ENCODE measurements around the gene GRN.

GRCh38 chr17:44361292-44362260 lies 16.5 kb downstream of the GRN start:
- TF ChIP-seq POLR2AphosphoS5 (IDR thresholded peaks at IDR 0.05; ENCODE audit: low read depth), result no peak
- TF ChIP-seq, protein P1, sequence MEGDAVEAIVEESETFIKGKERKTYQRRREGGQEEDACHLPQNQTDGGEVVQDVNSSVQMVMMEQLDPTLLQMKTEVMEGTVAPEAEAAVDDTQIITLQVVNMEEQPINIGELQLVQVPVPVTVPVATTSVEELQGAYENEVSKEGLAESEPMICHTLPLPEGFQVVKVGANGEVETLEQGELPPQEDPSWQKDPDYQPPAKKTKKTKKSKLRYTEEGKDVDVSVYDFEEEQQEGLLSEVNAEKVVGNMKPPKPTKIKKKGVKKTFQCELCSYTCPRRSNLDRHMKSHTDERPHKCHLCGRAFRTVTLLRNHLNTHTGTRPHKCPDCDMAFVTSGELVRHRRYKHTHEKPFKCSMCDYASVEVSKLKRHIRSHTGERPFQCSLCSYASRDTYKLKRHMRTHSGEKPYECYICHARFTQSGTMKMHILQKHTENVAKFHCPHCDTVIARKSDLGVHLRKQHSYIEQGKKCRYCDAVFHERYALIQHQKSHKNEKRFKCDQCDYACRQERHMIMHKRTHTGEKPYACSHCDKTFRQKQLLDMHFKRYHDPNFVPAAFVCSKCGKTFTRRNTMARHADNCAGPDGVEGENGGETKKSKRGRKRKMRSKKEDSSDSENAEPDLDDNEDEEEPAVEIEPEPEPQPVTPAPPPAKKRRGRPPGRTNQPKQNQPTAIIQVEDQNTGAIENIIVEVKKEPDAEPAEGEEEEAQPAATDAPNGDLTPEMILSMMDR (IDR thresholded peaks at IDR 0.05; ENCODE audit: insufficient read depth, low read length), result no peak
- TF ChIP-seq SPI1 (IDR thresholded peaks at IDR 0.05; ENCODE audit: borderline replicate concordance, low read depth), result no peak

Measured in HL-60 (cell line).